HepG2 (cell line): ENCODE measurements around the gene ICAM5. TPM values are rescaled to one million over a fixed set of nuclear protein-coding genes. Genes with fewer than 3 reads are reported as not detected.
A peak's percentile ranks its signal among the peaks of the same experiment; 100 is the strongest.

Experiments used
- EED ChIP-seq: sonication (generic); formaldehyde crosslinking; IDR thresholded peaks from 2 replicates; pipeline ENCODE4 v1.5.0; 2020; ENCODE audit warnings: mild to moderate bottlenecking, missing genetic modification reagents
- FOXK1 ChIP-seq: sonication (generic); formaldehyde crosslinking; IDR thresholded peaks from 2 replicates; pipeline ENCODE4 v1.4.0; 2020; ENCODE audit warnings: low read depth, missing genetic modification reagents, borderline replicate concordance
- GABPB1 ChIP-seq: IDR thresholded peaks from 2 replicates; pipeline ENCODE4 v1.6.1; 2016; ENCODE audit warnings: mild to moderate bottlenecking, missing genetic modification reagents, moderate library complexity, missing compliant biosample characterization
- KDM5B ChIP-seq: sonication (generic); formaldehyde crosslinking; IDR thresholded peaks from 2 replicates; pipeline ENCODE4 v1.4.0; 2020; ENCODE audit warnings: missing genetic modification reagents, mild to moderate bottlenecking, borderline replicate concordance
- MED8 ChIP-seq: sonication (generic); formaldehyde crosslinking; IDR thresholded peaks from 2 replicates; pipeline ENCODE4 v1.8.1; 2023; ENCODE audit warnings: mild to moderate bottlenecking, missing genetic modification reagents; ENCODE audit not compliant: insufficient replicate concordance
- MEF2D ChIP-seq: sonication (generic); formaldehyde crosslinking; IDR thresholded peaks from 2 replicates; pipeline ENCODE4 v1.5.1; 2020; ENCODE audit warnings: mild to moderate bottlenecking, missing genetic modification reagents
- NKX3-1 ChIP-seq: sonication (generic); formaldehyde crosslinking; IDR thresholded peaks from 2 replicates; pipeline ENCODE4 v1.5.0; 2020; ENCODE audit warnings: missing genetic modification reagents
- PHF21A ChIP-seq: sonication (generic); formaldehyde crosslinking; IDR thresholded peaks from 2 replicates; pipeline ENCODE4 v1.5.0; 2020; ENCODE audit warnings: mild to moderate bottlenecking, missing genetic modification reagents
- SATB2 ChIP-seq: sonication (generic); formaldehyde crosslinking; IDR thresholded peaks from 2 replicates; pipeline ENCODE4 v1.5.0; 2020; ENCODE audit warnings: missing genetic modification reagents
- ZNF224 ChIP-seq: sonication (generic); formaldehyde crosslinking; IDR thresholded peaks from 2 replicates; pipeline ENCODE4 v1.5.0; 2020; ENCODE audit warnings: mild to moderate bottlenecking, missing genetic modification reagents
- ZNF615 ChIP-seq: sonication (generic); formaldehyde crosslinking; IDR thresholded peaks from 2 replicates; pipeline ENCODE4 v1.5.0; 2020; ENCODE audit warnings: mild to moderate bottlenecking, missing genetic modification reagents, borderline replicate concordance
- ZNF616 ChIP-seq: sonication (generic); formaldehyde crosslinking; IDR thresholded peaks from 2 replicates; pipeline ENCODE4 v1.5.0; 2020; ENCODE audit warnings: low read depth, mild to moderate bottlenecking, missing genetic modification reagents
- ZNF749 ChIP-seq: sonication (generic); formaldehyde crosslinking; IDR thresholded peaks from 2 replicates; pipeline ENCODE4 v1.8.0; 2022; ENCODE audit warnings: mild to moderate bottlenecking, missing genetic modification reagents, moderate library complexity, borderline replicate concordance
- ZNF780A ChIP-seq: sonication (generic); formaldehyde crosslinking; IDR thresholded peaks from 2 replicates; pipeline ENCODE4 v1.8.0; 2022; ENCODE audit warnings: mild to moderate bottlenecking, missing genetic modification reagents, moderate library complexity
- polyA plus RNA-seq, 8 experiments: library from polyadenylated mRNA; depleted of rRNA in 3 of 8; stranded (reverse) in 7 of 8; unstranded in 1 of 8; fragments of >200 nt; fragmentation: Illumina TruSeq in 4 of 8; extraction: Trizol in 4 of 8; gene quantifications; 2 replicates each; pipeline versions ENCODE4 v1.2.1 to v1.2.3, GENCODE V29; 2011 to 2016; ENCODE audit warnings: low read depth in 4 of 8, missing spikeins in 1 of 8, mixed read lengths in 1 of 8; ENCODE audit not compliant: insufficient read depth in 1 of 8
- total RNA-seq, 5 experiments: library from RNA; depleted of rRNA; stranded (reverse); fragments of >200 nt; fragmentation: Illumina TruSeq; extraction: Trizol; gene quantifications; 2 replicates each; pipeline ENCODE4 v1.2.3, GENCODE V29; 2016; ENCODE audit warnings: low read depth in 1 of 5
- TF ChIP-seq, protein P1 (sequence below): sonication (generic); formaldehyde crosslinking; IDR thresholded peaks from 2 replicates; pipeline ENCODE4 v1.4.0; 2020; ENCODE audit warnings: mild to moderate bottlenecking, missing genetic modification reagents
- TF ChIP-seq, protein P2 (sequence below): sonication (generic); formaldehyde crosslinking; IDR thresholded peaks from 2 replicates; pipeline ENCODE4 v1.5.0; 2020; ENCODE audit warnings: missing genetic modification reagents
- TF ChIP-seq, protein P3 (sequence below): sonication (generic); formaldehyde crosslinking; IDR thresholded peaks from 2 replicates; pipeline ENCODE4 v1.8.1; 2023; ENCODE audit warnings: mild to moderate bottlenecking, missing genetic modification reagents, borderline replicate concordance

The ICAM5 gene
- total and polyA plus RNA-seq, 2 of the 13 experiments (the other 11 are each of a cell fraction or from before 2014, with no cell fraction given), result 0.46 to 1.6 TPM

DNA sequence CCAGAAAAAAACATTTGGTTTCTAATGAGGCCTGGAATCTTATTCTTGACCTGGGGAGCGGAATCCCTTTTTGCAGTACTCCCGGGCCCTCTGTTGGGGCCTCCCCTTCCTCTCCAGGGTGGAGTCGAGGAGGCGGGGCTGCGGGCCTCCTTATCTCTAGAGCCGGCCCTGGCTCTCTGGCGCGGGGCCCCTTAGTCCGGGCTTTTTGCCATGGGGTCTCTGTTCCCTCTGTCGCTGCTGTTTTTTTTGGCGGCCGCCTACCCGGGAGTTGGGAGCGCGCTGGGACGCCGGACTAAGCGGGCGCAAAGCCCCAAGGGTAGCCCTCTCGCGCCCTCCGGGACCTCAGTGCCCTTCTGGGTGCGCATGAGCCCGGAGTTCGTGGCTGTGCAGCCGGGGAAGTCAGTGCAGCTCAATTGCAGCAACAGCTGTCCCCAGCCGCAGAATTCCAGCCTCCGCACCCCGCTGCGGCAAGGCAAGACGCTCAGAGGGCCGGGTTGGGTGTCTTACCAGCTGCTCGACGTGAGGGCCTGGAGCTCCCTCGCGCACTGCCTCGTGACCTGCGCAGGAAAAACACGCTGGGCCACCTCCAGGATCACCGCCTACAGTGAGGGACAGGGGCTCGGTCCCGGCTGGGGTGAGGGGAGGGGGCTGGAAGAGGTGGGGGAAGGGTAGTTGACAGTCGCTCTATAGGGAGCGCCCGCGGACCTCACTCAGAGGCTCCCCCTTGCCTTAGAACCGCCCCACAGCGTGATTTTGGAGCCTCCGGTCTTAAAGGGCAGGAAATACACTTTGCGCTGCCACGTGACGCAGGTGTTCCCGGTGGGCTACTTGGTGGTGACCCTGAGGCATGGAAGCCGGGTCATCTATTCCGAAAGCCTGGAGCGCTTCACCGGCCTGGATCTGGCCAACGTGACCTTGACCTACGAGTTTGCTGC, 2.7 kb upstream of the ICAM5 start, which contains the start of gene ICAM4 (continued):
- no peak for TF ChIP-seq ZNF224
- TF ChIP-seq, protein P1, sequence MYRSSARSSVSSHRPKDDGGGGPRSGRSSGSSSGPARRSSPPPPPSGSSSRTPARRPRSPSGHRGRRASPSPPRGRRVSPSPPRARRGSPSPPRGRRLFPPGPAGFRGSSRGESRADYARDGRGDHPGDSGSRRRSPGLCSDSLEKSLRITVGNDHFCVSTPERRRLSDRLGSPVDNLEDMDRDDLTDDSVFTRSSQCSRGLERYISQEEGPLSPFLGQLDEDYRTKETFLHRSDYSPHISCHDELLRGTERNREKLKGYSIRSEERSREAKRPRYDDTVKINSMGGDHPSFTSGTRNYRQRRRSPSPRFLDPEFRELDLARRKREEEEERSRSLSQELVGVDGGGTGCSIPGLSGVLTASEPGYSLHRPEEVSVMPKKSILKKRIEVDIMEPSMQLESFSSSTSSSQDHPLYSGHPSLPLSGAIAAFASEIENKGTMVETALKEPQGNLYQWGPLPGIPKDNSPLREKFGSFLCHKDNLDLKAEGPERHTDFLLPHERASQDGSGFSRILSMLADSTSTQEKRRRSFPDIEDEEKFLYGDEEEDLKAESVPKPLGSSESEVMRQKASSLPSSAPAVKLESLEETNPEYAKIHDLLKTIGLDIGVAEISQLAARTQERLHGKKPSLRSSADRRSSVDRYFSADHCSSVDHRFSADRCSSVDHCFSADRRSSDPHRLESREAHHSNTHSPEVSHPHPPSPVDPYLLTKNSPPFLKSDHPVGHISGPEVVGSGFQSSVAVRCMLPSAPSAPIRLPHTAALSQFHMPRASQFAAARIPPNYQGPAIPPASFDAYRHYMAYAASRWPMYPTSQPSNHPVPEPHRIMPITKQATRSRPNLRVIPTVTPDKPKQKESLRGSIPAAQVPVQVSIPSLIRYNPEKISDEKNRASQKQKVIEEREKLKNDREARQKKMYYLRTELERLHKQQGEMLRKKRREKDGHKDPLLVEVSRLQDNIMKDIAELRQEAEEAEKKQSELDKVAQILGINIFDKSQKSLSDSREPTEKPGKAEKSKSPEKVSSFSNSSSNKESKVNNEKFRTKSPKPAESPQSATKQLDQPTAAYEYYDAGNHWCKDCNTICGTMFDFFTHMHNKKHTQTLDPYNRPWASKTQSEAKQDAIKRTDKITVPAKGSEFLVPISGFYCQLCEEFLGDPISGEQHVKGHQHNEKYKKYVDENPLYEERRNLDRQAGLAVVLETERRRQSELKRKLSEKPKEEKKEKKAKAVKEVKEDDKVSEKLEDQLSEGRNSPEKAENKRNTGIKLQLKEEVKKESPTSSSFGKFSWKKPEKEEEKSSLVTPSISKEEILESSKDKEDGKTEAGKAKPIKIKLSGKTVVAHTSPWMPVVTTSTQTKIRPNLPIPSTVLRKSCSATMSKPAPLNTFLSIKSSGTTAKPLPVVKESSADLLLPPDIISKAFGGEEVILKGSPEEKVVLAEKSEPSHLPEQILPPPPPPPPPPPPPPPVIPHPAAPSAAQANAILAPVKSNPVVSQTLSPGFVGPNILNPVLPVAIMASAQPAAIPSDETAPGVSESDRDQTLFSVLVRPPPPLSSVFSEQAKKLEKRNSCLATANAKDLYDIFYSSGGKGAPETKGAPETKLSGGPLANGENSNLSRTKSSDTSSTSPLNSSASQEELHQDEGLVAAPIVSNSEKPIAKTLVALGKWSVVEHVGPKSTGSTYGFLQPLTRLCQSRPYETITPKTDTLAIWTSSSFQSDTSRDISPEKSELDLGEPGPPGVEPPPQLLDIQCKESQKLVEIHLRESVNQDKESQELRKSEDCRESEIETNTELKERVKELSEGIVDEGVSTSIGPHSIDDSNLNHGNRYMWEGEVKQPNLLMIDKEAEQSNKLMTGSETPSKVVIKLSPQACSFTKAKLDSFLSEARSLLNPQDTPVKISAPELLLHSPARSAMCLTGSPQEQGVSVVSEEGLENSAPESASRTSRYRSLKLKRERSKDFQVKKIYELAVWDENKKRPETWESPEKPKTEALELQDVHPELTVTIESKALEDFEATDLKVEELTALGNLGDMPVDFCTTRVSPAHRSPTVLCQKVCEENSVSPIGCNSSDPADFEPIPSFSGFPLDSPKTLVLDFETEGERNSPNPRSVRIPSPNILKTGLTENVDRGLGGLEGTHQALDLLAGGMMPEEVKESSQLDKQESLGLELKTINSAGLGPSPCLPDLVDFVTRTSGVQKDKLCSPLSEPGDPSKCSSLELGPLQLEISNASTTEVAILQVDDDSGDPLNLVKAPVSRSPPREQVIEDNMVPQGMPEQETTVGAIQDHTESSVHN (CRISPR knock-in tag), result peak; percentile 57; the same call in 1 of the 2 replicates
- TF ChIP-seq ZNF749 (CRISPR knock-in tag), result 0 out of 2 replicates have a peak, but pooled peaks have one; percentile 53
- no peak for TF ChIP-seq FOXK1 (CRISPR knock-in tag)
- peak; percentile 30; the same call in 1 of the 2 replicates for TF ChIP-seq NKX3-1 (CRISPR knock-in tag)
- TF ChIP-seq MED8 (CRISPR knock-in tag), result peak; percentile 15
- TF ChIP-seq GABPB1 (CRISPR knock-in tag), result peak; percentile 39; the same call in 1 of the 2 replicates
- no peak for TF ChIP-seq ZNF780A (CRISPR knock-in tag)
- TF ChIP-seq, protein P2, sequence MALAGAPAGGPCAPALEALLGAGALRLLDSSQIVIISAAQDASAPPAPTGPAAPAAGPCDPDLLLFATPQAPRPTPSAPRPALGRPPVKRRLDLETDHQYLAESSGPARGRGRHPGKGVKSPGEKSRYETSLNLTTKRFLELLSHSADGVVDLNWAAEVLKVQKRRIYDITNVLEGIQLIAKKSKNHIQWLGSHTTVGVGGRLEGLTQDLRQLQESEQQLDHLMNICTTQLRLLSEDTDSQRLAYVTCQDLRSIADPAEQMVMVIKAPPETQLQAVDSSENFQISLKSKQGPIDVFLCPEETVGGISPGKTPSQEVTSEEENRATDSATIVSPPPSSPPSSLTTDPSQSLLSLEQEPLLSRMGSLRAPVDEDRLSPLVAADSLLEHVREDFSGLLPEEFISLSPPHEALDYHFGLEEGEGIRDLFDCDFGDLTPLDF (CRISPR knock-in tag), result 0 out of 2 replicates have a peak, but pooled peaks have one; percentile 21
- TF ChIP-seq ZNF615 (CRISPR knock-in tag), result no peak
- TF ChIP-seq, protein P3, sequence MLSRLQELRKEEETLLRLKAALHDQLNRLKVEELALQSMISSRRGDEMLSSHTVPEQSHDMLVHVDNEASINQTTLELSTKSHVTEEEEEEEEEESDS (CRISPR knock-in tag), result no peak
- peak; percentile 19; the same call in 1 of the 2 replicates for TF ChIP-seq SATB2 (CRISPR knock-in tag)
- no peak for TF ChIP-seq ZNF616
- TF ChIP-seq PHF21A (CRISPR knock-in tag), result peak; percentile 65; the same call in 1 of the 2 replicates
- TF ChIP-seq KDM5B (CRISPR knock-in tag), result no peak; the same call in 1 of the 2 replicates
- TF ChIP-seq MEF2D (CRISPR knock-in tag), result peak; percentile 33; the same call in 1 of the 2 replicates
- TF ChIP-seq EED (CRISPR knock-in tag), result no peak
